ENCODE measurements around the gene DOCK6. TPM values are rescaled to one million over a fixed set of nuclear protein-coding genes. Genes with fewer than 3 reads are reported as not detected.

Gene DOCK6
- total and polyA plus RNA-seq, 10 of the 15 experiments (the other 5 are each of a cell fraction or from before 2014, with no cell fraction given): 0.76 to 24.8 (median 4.7) TPM

GRCh38 chr19:11296264-11296663 lies 33.9 kb upstream of the DOCK6 start:
- POLR2A ChIA-PET: no interaction called here
- TF ChIP-seq PAX5 (IDR thresholded peaks at IDR 0.05; ENCODE audit: borderline replicate concordance, low read depth, low read length) (no peak), SP1 (IDR thresholded peaks at IDR 0.05; ENCODE audit: low read depth, low read length) (no peak), CHD4 (IDR thresholded peaks at IDR 0.05) (no peak), EP300 (IDR thresholded peaks at IDR 0.05; ENCODE audit: borderline replicate concordance in 1 of 2, control insufficient read depth in 1 of 2, low read depth in 2 of 2, low read length in 2 of 2) (no peak), RELB (IDR thresholded peaks at IDR 0.05; ENCODE audit: low read depth) (no peak)
- no peak overlapping the region for H3K4me2 ChIP-seq (ENCODE audit: control insufficient read depth, insufficient read depth)
- no peaks in the 10 kb centered on the region for H4K20me1 ChIP-seq (ENCODE audit: control insufficient read depth, insufficient read depth)
- no peaks in the 10 kb centered on the region for H3K36me3 ChIP-seq (ENCODE audit: control insufficient read depth in 2 of 2, insufficient read depth in 2 of 2, low read length in 1 of 2)
- intact Hi-C loops (cut with micrococcal nuclease; ENCODE audit: unreplicated experiment): no loop called here
- H3K4me3 ChIP-seq: no peak overlapping the region
- SMC1A ChIA-PET (ENCODE audit: uncharacterized antibody, unreplicated experiment): interaction anchor here (1.0 to 3.3 kb wide), 5 partner anchors 10 to 84 kb away, joined by 3 to 23 read pairs (median 5); partner anchors contain the start of genes CCDC159, RAB3D, SWSAP1 and TMEM205
- DNase-seq (ENCODE audit: low read depth, low spot score) (no peak), FAIRE-seq (no peak), ATAC-seq (no peak)
- no peak overlapping the region for H3K9ac ChIP-seq (ENCODE audit: control insufficient read depth, insufficient read depth, low read length)
- in situ Hi-C loops (cut with MboI): loop anchor here (10.0 kb wide), 1 partner anchor 179 kb away; no protein-coding TSS in a partner anchor
- RAD21 ChIA-PET (ENCODE audit: unreplicated experiment): interaction anchor here (0.6 to 1.9 kb wide), 8 partner anchors 20 to 186 kb away, joined by 3 to 9 read pairs (median 4); partner anchors contain the start of gene SWSAP1
- H3K27me3 ChIP-seq (replicated peaks in 1 of 2; ENCODE audit: control insufficient read depth in 2 of 2, insufficient read depth in 2 of 2, low read length in 1 of 2): no peaks in the 10 kb centered on the region
- no peak overlapping the region for H2AFZ ChIP-seq (ENCODE audit: control insufficient read depth, low read depth, low read length)
- H3K9me3 ChIP-seq (replicated peaks; ENCODE audit: control insufficient read depth, insufficient read depth, low read length): no peaks in the 10 kb centered on the region
- CTCF ChIA-PET: interaction anchor here (0.7 to 5.2 kb wide), 7 partner anchors 9 to 186 kb away, joined by 3 to 51 read pairs (median 7); partner anchors contain the start of genes EPOR and SWSAP1
- no peaks in the 10 kb centered on the region for H3K79me2 ChIP-seq (ENCODE audit: control insufficient read depth, insufficient read depth, low read length)
- no peak overlapping the region for H3K27ac ChIP-seq (ENCODE audit: control insufficient read depth, insufficient read depth)
- peaks cover 7% of the 10 kb centered on the region for H3K4me1 ChIP-seq (ENCODE audit: control insufficient read depth, insufficient read depth, low read length)
- WGBS (ENCODE audit: insufficient coverage, insufficient replicate concordance, low lambda C conversion rate, missing lambda C conversion rate): 56% methylated on average over 7 of the region's 7 CpGs
- no TSS peak for BruUV-seq (replicated peaks)
